GM21423 (cell line): ENCODE data around the gene UBP1.
"Not testable (repeated sequence)": the region's sequence is repeated elsewhere in the genome, so short reads cannot be mapped to it uniquely, and the experiment has no call there.

Experiments
- ATAC-seq: cut with Tn5 transposase; IDR thresholded peaks from one replicate; pipeline ENCODE4 v1.9.1; 2021; ENCODE audit warnings: mild to moderate bottlenecking, moderate library complexity; ENCODE audit not compliant: unreplicated experiment

The UBP1 gene

DNA sequence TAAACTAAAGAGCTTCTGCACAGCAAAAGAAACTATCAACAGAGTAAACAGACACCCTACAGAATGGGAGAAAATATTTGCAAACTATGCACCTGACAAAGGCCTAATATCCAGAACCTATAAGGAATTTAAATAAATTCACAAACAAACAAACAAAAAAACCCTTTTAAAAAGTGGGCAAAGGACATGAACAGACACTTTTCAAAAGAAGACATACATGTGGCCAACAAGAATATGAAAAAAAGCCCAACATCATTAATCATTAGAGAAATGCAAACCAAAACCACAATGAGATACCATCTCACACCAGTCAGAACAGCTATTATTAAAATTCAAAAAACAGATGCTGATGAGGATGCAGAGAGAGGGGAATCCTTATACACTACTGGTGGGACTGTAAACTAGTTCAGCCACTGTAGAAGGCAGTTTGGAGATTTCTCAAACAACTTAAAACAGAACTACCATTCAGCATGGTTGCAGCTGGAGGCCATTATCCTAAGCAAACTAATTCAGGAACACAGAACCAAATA is 101.2 kb downstream of the UBP1 start:
- not testable (repeated sequence) for ATAC-seq
